Activated naive CD4-positive, alpha-beta T cell treated with anti-CD3 and anti-CD28 coated beads, Interleukin-2, amount 50 U/mL, for 72 hours (primary cell): ENCODE results near the gene MAN1A1. TPM values are rescaled to one million over a fixed set of nuclear protein-coding genes. Genes with fewer than 3 reads are reported as not detected.
A peak's percentile ranks its signal among the peaks of the same experiment; 100 is the strongest.

Experiments
- ATAC-seq, 2 donors: fragments of 150-1000 bp; cut with Tn5 transposase; 2 replicates each; pipeline ENCODE4 v1.10.0; 2021; ENCODE audit warnings: mild to moderate bottlenecking in 2 of 2, moderate library complexity in 2 of 2
- DNase-seq, 2 donors: peaks; one replicate each; pipeline ENCODE4 v3.0.0; 2021 to 2022; ENCODE audit warnings: low spot score in 2 of 2
- H3K27ac Mint-ChIP-seq, 2 donors: one replicate each; pipeline ENCODE4 v1.8.0; 2022; ENCODE audit warnings: mild to moderate bottlenecking in 2 of 2, mixed read lengths in 2 of 2
- H3K36me3 Mint-ChIP-seq, 2 donors: one replicate each; pipeline ENCODE4 v1.8.0; 2022; ENCODE audit warnings: mixed read lengths in 2 of 2
- H3K9me3 Mint-ChIP-seq, 2 donors: one replicate each; pipeline ENCODE4 v1.8.0; 2022; ENCODE audit warnings: mixed read lengths in 2 of 2
- total RNA-seq, 2 donors: library from RNA; stranded (reverse); gene quantifications; one replicate each; pipeline ENCODE4 v1.2.3, GENCODE V29; 2022

Gene MAN1A1
- total RNA-seq, 2 donors from 2014 or later: 18.6 to 25.9 TPM

DNA sequence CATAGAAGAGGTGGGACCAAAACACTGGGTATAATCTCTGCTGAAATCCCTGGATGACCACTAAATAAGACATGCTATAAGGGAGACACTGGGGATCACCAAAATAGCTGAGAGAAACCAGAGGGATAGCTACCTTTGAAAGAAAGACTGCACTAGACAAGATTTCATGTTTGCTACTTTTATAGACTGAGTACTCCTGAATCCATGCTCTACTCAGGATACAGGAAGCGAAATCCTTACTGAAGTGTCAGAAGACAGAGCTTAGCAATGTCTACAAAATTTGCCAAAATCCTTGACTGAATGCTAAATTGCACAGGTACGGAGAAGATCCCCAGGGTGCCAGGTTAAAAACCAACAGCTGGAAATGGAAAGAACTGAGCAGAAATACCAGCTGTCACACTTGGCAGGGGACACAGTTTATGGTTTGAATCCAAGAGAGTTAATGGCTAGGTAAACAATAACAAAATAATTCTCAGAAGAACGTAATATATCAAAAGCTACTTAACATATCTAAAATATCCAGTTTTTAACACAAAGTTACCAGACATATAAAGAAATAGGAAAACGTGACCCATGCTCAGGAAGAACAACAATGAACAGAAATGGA is 125.4 kb downstream of the MAN1A1 start:
- Mint-ChIP-seq H3K27ac (no peak overlapping the region), H3K36me3 (no peaks in the 10 kb centered on the region), H3K9me3 (no peaks in the 10 kb centered on the region)
- no peak for DNase-seq
- no peak for ATAC-seq

GRCh38 chr6:119220452-119220851 is 129.1 kb downstream of the MAN1A1 start:
- ATAC-seq (no peak), DNase-seq (no peak)
- Mint-ChIP-seq H3K9me3 (no peaks in the 10 kb centered on the region), H3K27ac (no peak overlapping the region), H3K36me3 (no peaks in the 10 kb centered on the region)

- no peak for DNase-seq
- no peaks in the 10 kb centered on the region for H3K9me3 Mint-ChIP-seq
- no peaks in the 10 kb centered on the region for H3K36me3 Mint-ChIP-seq
These were observed 131.0 kb downstream of the MAN1A1 start for GRCh38 chr6:119218548-119218947.

GRCh38 chr6:119215885-119216590 is 133.5 kb downstream of the MAN1A1 start:
- Mint-ChIP-seq H3K9me3 (no peaks in the 10 kb centered on the region), H3K36me3 (no peaks in the 10 kb centered on the region), H3K27ac (no peak overlapping the region)
- ATAC-seq (no peak), DNase-seq (no peak)

More at GRCh38 chr6:119218548-119218947, 131.0 kb downstream of the MAN1A1 start:
- ATAC-seq: no peak
- no peak overlapping the region for H3K27ac Mint-ChIP-seq

GRCh38 chr6:119215309-119215708 is 134.3 kb downstream of the MAN1A1 start:
- DNase-seq (no peak), ATAC-seq (no peak)
- Mint-ChIP-seq H3K9me3 (no peaks in the 10 kb centered on the region), H3K36me3 (no peaks in the 10 kb centered on the region), H3K27ac (no peak overlapping the region)

DNA sequence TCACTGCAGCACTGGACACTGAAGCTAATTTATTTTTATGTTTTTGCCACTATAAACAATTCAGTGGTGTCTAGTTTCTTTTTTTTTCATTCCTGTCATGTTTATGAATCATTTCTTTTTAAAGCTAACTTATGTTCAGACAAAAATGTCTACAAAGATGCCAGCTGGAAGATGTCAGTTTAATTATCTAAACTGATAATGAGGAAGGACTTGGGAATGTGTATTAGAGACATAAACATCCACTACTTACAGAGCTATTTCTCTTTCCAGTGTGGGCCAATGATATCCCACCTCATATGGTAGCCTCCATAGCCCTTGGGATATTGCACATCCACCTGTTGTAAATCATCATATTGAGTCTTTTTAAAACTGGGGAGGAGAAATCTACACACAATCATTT is 139.0 kb downstream of the MAN1A1 start:
- Mint-ChIP-seq H3K27ac (no peak overlapping the region), H3K36me3 (no peaks in the 10 kb centered on the region), H3K9me3 (no peaks in the 10 kb centered on the region)
- DNase-seq: no peak
- ATAC-seq: no peak

DNA sequence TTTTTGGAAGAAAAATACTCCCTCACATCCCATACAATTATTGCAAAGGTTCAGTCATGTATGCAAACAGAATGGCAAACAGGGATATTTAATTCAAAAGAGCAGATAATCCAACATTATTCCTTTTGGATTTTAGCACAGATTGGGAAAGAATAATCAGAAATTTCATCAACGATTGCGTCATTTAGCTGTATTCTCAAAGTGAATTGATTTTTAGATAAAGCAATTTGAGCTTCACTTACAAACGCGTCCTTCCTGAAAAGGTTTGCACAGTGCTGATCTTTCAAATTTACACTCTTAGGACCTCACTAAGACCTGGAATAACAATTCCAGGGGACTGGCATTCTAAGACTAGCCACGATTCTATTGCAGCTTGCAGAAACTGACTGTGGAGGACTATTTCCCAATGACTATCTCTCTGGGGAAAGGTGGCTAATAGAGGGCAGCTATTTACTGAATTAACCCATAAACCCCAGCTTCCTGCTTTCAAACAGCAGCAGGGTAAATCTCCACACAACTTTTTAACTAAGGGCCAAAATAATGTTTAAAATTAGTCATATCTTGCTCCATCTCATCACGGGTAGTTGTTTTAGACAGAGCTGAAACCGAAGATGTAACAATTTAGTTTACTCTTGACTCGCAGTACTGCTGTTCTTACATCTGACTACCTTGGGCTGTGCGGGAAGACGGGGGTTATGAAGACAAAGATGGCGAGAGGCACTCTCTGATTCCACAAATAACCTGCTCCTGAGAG is 139.9 kb downstream of the MAN1A1 start:
- Mint-ChIP-seq H3K9me3 (no peaks in the 10 kb centered on the region), H3K27ac (no peak overlapping the region), H3K36me3 (no peaks in the 10 kb centered on the region)
- ATAC-seq (no peak), DNase-seq (no peak)

- H3K27ac Mint-ChIP-seq: no peak overlapping the region
- DNase-seq (no peak), ATAC-seq (no peak)
- no peaks in the 10 kb centered on the region for H3K9me3 Mint-ChIP-seq
- peaks cover 0 to under 1% of the 10 kb centered on the region in 2 donors for H3K36me3 Mint-ChIP-seq
These were observed 141.4 kb downstream of the MAN1A1 start for GRCh38 chr6:119207971-119208725.

DNA sequence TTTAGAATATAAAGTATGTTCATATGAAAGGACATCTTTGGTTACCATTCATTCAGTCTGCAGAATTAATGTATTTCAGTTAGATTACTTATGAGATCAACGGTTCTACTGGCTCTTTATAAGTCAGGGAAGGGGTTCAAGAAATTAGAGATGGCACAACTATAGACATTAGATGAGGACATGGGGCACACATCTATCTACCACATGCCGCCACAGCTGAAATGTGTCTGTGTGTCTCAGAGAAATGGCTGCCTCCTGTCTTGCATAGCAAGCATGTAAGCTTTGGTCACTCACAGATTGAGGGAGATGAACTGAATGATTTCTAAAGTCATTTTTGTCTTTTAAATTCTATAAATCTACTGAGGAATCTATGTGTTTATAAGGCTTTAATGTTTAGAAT is 142.2 kb downstream of the MAN1A1 start:
- no peak for ATAC-seq
- H3K36me3 Mint-ChIP-seq: peaks cover 5 to 7% of the 10 kb centered on the region in 2 donors

DNA sequence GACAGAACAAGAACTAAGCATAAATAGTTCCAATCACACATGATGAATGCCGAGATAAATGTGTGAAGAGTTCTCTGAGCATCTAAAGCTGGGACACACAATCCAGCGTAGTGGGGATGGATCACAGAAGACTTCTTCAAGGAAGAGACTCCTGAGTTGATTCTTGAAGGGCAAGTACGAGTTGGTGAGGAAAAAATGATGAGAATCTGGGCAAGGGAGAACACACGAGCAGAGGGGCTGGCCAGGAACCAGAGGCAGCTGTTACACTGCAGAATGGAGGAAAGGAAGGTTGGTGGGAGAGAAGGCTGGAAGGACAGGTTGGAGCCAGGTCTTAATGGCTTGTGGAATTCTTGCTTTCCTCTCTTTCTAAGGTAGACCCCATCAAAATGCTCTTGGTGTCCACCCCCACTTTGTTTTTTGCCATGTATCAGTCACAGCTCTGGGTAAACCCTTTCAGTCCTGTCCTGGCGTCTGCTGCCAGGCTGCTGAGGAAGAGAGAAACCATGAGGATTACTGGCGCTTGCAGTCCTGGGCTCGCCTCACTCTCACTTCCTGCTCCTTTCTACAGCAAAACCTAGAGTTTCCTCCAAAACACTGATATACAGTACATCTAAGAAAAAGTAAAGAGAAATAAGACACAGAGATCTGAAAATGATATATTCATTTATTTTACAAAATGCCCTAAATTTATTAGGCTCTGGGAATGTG is 143.5 kb downstream of the MAN1A1 start:
- no peak overlapping the region for H3K27ac Mint-ChIP-seq
- no peaks in the 10 kb centered on the region for H3K9me3 Mint-ChIP-seq
- peaks cover 5 to 10% of the 10 kb centered on the region in 2 donors for H3K36me3 Mint-ChIP-seq
- DNase-seq: no peak
- ATAC-seq: peak in 1 of 2 donors; percentile 50

More for the DNA sequence above, 142.2 kb downstream of the MAN1A1 start:
- H3K27ac Mint-ChIP-seq: peak overlapping the region in 1 of 2 donors; percentile 21
- no peak for DNase-seq
- no peaks in the 10 kb centered on the region for H3K9me3 Mint-ChIP-seq

DNA sequence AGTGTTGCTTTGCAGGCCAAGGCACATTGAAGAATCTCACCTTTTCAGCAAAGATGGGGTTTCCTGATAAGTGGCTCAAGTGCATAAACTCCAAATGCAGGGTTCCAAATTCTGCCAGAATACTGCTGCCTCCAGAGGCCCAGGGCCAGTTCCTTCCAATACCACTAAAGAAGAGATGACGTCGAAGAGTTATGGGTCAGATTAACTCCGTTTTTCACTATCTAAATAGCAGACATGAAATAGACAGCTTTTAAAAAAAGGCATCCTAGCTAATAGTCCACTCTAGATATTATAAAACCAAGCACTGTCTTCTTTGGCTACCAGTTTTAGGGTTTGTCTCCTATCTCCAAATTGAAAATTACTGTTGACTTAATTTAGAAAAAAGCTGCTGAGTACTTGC is 144.8 kb downstream of the MAN1A1 start:
- Mint-ChIP-seq H3K36me3 (peaks cover 5 to 13% of the 10 kb centered on the region in 2 donors), H3K27ac (no peak overlapping the region), H3K9me3 (no peaks in the 10 kb centered on the region)
- ATAC-seq: no peak
- DNase-seq: no peak

DNA sequence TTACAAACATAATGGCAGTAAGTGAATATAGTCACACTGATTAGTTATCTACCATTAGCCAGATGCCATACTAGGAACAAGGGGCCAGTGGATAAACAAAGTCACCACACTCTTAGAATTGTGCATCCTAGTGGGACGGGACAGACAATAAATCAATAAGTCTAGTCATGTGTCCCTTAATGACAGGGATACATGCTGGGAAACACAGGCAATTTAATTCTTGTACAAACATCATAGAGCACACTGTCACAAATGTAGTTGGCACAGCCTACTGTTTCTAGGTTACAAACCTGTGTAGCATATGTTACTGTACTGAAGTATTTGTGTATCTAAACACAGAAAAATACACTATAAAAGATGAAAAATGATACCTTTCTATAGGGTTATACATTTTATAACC is 148.1 kb downstream of the MAN1A1 start:
- DNase-seq (no peak), ATAC-seq (no peak)
- Mint-ChIP-seq H3K36me3 (peaks cover 13 to 14% of the 10 kb centered on the region in 2 donors), H3K9me3 (no peaks in the 10 kb centered on the region), H3K27ac (no peak overlapping the region)

- ATAC-seq (no peak), DNase-seq (no peak)
- Mint-ChIP-seq H3K27ac (no peak overlapping the region), H3K36me3 (peaks cover 13 to 16% of the 10 kb centered on the region in 2 donors), H3K9me3 (no peaks in the 10 kb centered on the region)
These were observed 148.9 kb downstream of the MAN1A1 start for GRCh38 chr6:119200512-119201175.

- peak overlapping the region in 1 of 2 donors; percentile 86 for H3K27ac Mint-ChIP-seq
- ATAC-seq (no peak), DNase-seq (no peak)
- no peaks in the 10 kb centered on the region for H3K9me3 Mint-ChIP-seq
- peaks cover 11% of the 10 kb centered on the region in 2 donors for H3K36me3 Mint-ChIP-seq
These were observed 152.3 kb downstream of the MAN1A1 start for GRCh38 chr6:119197271-119197670.

DNA sequence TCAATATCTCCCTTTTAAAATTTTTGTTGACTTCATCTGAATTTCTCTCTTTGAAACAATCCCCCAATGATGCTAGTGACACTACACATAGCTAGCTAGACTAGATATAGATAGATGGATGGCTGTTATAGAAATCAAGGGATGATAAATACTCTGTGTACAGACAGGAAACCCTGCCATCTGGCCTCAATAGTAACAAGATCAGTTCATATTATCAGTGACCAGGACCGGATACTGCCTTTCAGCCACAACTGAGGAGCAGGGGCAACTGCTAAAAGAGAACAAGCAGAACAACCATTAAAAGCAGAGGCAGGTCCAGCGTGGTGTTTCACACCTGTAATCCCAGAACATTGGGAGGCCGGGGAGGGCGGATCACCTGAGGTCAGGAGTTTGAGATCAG is 152.8 kb downstream of the MAN1A1 start:
- no peak for ATAC-seq
- no peaks in the 10 kb centered on the region for H3K9me3 Mint-ChIP-seq
- no peak for DNase-seq
- peak overlapping the region in 1 of 2 donors; percentile 45 for H3K27ac Mint-ChIP-seq
- H3K36me3 Mint-ChIP-seq: peaks cover 11% of the 10 kb centered on the region in 2 donors

DNA sequence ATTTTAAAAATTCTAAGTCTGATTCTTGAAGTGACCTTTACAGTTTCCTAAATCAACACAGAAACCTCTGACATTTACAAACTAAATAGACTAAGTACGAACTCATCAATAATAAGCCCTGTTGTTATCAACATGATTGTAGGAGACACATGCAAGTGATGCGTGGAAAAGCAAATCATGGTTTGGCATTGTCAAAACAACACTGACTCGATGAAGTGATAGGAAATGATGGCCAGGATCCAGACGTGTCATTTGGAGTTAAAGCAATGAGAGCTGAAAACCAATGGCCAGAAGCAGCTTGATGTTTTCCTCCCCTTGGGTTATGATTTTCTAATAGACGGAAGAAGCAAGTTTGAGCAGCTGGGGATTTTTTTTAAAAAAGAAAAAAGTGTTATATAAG is 153.7 kb downstream of the MAN1A1 start:
- no peak overlapping the region for H3K27ac Mint-ChIP-seq
- peaks cover 6 to 11% of the 10 kb centered on the region in 2 donors for H3K36me3 Mint-ChIP-seq
- DNase-seq (no peak), ATAC-seq (no peak)
- no peaks in the 10 kb centered on the region for H3K9me3 Mint-ChIP-seq
